ENCODE data around the gene ZFX. TPM values are rescaled to one million over a fixed set of nuclear protein-coding genes. Genes with fewer than 3 reads are reported as not detected.

The ZFX gene
- total RNA-seq, 1 donor from 2014 or later = 35.3 TPM

GRCh38 chrX:24264383-24264782 is 114.9 kb downstream of the ZFX start:
- ATAC-seq (no peak), DNase-seq (no peak)
- intact Hi-C loops (cut with micrococcal nuclease) = no loop called here

Other genes with a start within 250 kb of the ZFX start
- 105 TPM for gene APOO, start 241.8 kb upstream of the ZFX start, total RNA-seq
- gene CXorf58, start 241.7 kb upstream of the ZFX start, total RNA-seq = not detected
- 6.5 TPM for gene KLHL15, start 122.5 kb upstream of the ZFX start, total RNA-seq
- 76.8 TPM for gene EIF2S3, start 94.8 kb upstream of the ZFX start, total RNA-seq
- not detected for gene SUPT20HL2, start 164.3 kb downstream of the ZFX start, total RNA-seq
- gene SUPT20HL1, start 210.9 kb downstream of the ZFX start, total RNA-seq = not detected